ENCODE results near the gene ITGA3. TPM values are rescaled to one million over a fixed set of nuclear protein-coding genes. Genes with fewer than 3 reads are reported as not detected.

The ITGA3 gene
- total and polyA plus RNA-seq, 2 of the 13 experiments (the other 11 are each of a cell fraction or from before 2014, with no cell fraction given) = 0.48 to 0.69 TPM

DNA sequence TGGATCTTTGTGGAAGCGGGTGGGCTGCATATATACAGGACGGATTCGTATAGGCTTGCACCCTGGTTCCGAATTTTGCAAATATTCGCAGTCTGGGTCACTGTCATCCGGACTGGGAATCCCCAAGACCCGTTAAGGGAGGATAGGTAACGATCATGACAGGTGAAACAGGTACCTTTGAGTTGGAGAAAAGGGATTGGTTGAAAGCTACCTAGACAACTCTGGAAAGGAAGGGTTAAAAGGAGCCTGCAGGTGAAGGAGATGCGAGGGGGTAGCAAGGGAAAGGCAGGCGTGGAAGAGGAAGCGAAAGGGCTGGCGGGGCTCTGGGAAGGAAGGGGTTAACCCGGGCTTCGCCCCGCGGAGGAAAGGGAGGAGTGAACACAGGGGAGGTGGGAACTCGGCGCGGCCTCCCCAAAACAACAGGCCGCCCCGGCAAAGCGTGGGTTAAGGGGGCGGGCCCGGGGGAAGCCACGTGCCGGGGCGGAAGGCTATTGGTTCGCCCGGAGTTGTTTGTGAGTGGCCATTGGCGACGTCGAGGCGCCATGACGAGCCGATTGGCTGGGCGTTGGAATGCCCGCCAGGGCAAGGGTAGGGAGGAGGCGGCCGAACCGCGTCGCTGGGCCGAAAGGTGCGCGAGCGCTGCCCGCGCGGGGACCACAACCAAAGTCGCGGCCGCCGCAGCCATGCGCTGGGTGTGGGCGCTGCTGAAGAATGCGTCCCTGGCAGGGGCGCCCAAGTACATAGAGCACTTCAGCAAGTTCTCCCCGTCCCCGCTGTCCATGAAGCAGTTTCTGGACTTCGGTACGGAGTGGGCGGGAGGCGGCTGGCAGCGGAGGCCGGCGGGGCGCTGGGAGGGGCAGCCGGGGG lies 39.1 kb downstream of the ITGA3 start, which contains the start of gene PDK2 (continued):
- TF ChIP-seq, protein P1, sequence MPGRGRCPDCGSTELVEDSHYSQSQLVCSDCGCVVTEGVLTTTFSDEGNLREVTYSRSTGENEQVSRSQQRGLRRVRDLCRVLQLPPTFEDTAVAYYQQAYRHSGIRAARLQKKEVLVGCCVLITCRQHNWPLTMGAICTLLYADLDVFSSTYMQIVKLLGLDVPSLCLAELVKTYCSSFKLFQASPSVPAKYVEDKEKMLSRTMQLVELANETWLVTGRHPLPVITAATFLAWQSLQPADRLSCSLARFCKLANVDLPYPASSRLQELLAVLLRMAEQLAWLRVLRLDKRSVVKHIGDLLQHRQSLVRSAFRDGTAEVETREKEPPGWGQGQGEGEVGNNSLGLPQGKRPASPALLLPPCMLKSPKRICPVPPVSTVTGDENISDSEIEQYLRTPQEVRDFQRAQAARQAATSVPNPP (CRISPR knock-in tag; IDR thresholded peaks at IDR 0.05) = no peak
- TF ChIP-seq, protein P2, sequence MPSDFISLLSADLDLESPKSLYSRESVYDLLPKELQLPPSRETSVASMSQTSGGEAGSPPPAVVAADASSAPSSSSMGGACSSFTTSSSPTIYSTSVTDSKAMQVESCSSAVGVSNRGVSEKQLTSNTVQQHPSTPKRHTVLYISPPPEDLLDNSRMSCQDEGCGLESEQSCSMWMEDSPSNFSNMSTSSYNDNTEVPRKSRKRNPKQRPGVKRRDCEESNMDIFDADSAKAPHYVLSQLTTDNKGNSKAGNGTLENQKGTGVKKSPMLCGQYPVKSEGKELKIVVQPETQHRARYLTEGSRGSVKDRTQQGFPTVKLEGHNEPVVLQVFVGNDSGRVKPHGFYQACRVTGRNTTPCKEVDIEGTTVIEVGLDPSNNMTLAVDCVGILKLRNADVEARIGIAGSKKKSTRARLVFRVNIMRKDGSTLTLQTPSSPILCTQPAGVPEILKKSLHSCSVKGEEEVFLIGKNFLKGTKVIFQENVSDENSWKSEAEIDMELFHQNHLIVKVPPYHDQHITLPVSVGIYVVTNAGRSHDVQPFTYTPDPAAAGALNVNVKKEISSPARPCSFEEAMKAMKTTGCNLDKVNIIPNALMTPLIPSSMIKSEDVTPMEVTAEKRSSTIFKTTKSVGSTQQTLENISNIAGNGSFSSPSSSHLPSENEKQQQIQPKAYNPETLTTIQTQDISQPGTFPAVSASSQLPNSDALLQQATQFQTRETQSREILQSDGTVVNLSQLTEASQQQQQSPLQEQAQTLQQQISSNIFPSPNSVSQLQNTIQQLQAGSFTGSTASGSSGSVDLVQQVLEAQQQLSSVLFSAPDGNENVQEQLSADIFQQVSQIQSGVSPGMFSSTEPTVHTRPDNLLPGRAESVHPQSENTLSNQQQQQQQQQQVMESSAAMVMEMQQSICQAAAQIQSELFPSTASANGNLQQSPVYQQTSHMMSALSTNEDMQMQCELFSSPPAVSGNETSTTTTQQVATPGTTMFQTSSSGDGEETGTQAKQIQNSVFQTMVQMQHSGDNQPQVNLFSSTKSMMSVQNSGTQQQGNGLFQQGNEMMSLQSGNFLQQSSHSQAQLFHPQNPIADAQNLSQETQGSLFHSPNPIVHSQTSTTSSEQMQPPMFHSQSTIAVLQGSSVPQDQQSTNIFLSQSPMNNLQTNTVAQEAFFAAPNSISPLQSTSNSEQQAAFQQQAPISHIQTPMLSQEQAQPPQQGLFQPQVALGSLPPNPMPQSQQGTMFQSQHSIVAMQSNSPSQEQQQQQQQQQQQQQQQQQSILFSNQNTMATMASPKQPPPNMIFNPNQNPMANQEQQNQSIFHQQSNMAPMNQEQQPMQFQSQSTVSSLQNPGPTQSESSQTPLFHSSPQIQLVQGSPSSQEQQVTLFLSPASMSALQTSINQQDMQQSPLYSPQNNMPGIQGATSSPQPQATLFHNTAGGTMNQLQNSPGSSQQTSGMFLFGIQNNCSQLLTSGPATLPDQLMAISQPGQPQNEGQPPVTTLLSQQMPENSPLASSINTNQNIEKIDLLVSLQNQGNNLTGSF (CRISPR knock-in tag; IDR thresholded peaks at IDR 0.05) = 0 out of 2 replicates have a peak, but pooled peaks have one; percentile 24
- TF ChIP-seq ESRRA (CRISPR knock-in tag; IDR thresholded peaks at IDR 0.05; ENCODE audit: low read depth) (peak; percentile 7), U2AF1 (optimal IDR thresholded peaks at IDR 0.05; ENCODE audit: low read depth, low read length) (no peak), POGZ (CRISPR knock-in tag; IDR thresholded peaks at IDR 0.05) (peak; percentile 79), CBX5 (CRISPR knock-in tag; IDR thresholded peaks at IDR 0.05; ENCODE audit: borderline replicate concordance) (0 out of 2 replicates have a peak, but pooled peaks have one; percentile 48), EED (CRISPR knock-in tag; IDR thresholded peaks at IDR 0.05) (peak; percentile 86), ZNF749 (CRISPR knock-in tag; IDR thresholded peaks at IDR 0.05; ENCODE audit: borderline replicate concordance) (peak; percentile 70; the same call in 1 of the 2 replicates), NFE2L2 (IDR thresholded peaks at IDR 0.05; ENCODE audit: low read length) (no peak), MBD4 (IDR thresholded peaks at IDR 0.05; ENCODE audit: borderline replicate concordance, low read length) (no peak), POLR2A (IDR thresholded peaks at IDR 0.05; ENCODE audit: insufficient read depth in 1 of 2, low read depth in 2 of 2, low read length in 2 of 2) (peak; percentile 58 to 65), JUNB (CRISPR knock-in tag; IDR thresholded peaks at IDR 0.05; ENCODE audit: borderline replicate concordance) (no peak), REL (CRISPR knock-in tag; conservative IDR thresholded peaks at IDR 0.05) (peak; percentile 84), ZNF891 (CRISPR knock-in tag; IDR thresholded peaks at IDR 0.05) (peak; percentile 87; the same call in 1 of the 2 replicates)
- TF ChIP-seq, protein P3, sequence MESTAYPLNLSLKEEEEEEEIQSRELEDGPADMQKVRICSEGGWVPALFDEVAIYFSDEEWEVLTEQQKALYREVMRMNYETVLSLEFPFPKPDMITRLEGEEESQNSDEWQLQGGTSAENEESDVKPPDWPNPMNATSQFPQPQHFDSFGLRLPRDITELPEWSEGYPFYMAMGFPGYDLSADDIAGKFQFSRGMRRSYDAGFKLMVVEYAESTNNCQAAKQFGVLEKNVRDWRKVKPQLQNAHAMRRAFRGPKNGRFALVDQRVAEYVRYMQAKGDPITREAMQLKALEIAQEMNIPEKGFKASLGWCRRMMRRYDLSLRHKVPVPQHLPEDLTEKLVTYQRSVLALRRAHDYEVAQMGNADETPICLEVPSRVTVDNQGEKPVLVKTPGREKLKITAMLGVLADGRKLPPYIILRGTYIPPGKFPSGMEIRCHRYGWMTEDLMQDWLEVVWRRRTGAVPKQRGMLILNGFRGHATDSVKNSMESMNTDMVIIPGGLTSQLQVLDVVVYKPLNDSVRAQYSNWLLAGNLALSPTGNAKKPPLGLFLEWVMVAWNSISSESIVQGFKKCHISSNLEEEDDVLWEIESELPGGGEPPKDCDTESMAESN (CRISPR knock-in tag; conservative IDR thresholded peaks at IDR 0.05) = no peak
- TF ChIP-seq, protein P4, sequence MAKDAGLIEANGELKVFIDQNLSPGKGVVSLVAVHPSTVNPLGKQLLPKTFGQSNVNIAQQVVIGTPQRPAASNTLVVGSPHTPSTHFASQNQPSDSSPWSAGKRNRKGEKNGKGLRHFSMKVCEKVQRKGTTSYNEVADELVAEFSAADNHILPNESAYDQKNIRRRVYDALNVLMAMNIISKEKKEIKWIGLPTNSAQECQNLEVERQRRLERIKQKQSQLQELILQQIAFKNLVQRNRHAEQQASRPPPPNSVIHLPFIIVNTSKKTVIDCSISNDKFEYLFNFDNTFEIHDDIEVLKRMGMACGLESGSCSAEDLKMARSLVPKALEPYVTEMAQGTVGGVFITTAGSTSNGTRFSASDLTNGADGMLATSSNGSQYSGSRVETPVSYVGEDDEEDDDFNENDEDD (CRISPR knock-in tag; IDR thresholded peaks at IDR 0.05; ENCODE audit: borderline replicate concordance) = peak; percentile 84; the same call in 1 of the 2 replicates
- TF ChIP-seq, protein P5, sequence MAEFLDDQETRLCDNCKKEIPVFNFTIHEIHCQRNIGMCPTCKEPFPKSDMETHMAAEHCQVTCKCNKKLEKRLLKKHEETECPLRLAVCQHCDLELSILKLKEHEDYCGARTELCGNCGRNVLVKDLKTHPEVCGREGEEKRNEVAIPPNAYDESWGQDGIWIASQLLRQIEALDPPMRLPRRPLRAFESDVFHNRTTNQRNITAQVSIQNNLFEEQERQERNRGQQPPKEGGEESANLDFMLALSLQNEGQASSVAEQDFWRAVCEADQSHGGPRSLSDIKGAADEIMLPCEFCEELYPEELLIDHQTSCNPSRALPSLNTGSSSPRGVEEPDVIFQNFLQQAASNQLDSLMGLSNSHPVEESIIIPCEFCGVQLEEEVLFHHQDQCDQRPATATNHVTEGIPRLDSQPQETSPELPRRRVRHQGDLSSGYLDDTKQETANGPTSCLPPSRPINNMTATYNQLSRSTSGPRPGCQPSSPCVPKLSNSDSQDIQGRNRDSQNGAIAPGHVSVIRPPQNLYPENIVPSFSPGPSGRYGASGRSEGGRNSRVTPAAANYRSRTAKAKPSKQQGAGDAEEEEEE (CRISPR knock-in tag; IDR thresholded peaks at IDR 0.05; ENCODE audit: borderline replicate concordance) = 0 out of 2 replicates have a peak, but pooled peaks have one; percentile 73
